ENCODE data around the gene BMP2. TPM values are rescaled to one million over a fixed set of nuclear protein-coding genes. Genes with fewer than 3 reads are reported as not detected.
A peak's percentile ranks its signal among the peaks of the same experiment; 100 is the strongest.

BMP2 gene
- total RNA-seq, 4 donors from 2014 or later, result 16.5 to 29.8 (median 28.4) TPM

DNA sequence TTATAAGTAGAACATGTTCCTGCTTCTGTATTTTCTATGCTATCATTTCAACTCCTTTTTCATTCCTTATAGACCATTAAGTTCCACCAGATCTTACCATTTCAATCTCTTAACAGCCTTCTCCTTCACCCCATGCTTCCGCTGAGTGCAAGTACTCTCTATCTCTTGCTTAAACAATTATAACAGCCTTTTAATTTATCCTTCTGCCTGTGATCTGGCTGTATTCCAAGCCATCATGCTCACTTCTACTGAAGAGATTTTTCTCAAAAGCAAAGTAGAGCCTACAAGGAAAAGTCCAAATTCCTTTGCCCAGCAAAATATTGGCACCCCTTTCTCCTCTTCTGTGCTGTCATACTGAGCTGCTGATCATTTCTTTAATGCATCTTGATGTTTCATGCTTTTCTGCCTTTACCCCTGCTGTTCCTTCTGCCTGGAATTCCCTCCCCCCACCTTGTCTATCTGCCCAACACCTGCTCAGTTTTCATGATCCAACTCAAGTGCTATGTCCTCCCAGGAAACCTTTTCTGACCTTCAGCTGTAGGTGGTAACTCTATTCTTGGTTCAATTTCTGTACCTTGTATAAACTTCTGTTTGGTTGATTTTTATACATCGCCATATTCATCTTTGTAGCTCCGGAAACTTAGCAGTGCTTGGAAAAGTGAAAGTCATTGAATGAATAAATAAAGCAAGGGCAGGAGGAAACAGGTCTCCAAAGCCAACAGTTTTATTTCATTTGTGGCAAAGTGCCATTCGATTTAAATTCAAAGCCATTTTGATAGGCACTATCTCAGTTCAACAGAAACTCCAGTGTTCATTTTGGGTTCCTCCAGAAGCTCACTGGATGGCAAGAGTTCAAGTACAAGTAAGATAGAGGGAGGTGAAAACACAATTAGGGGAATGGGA lies 10.5 kb upstream of the BMP2 start:
- no peaks in the 10 kb centered on the region for H3K4me1 ChIP-seq
- DNase-seq, result no peak
- TF ChIP-seq, protein P1, sequence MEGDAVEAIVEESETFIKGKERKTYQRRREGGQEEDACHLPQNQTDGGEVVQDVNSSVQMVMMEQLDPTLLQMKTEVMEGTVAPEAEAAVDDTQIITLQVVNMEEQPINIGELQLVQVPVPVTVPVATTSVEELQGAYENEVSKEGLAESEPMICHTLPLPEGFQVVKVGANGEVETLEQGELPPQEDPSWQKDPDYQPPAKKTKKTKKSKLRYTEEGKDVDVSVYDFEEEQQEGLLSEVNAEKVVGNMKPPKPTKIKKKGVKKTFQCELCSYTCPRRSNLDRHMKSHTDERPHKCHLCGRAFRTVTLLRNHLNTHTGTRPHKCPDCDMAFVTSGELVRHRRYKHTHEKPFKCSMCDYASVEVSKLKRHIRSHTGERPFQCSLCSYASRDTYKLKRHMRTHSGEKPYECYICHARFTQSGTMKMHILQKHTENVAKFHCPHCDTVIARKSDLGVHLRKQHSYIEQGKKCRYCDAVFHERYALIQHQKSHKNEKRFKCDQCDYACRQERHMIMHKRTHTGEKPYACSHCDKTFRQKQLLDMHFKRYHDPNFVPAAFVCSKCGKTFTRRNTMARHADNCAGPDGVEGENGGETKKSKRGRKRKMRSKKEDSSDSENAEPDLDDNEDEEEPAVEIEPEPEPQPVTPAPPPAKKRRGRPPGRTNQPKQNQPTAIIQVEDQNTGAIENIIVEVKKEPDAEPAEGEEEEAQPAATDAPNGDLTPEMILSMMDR (IDR thresholded peaks at IDR 0.05), result no peak
- no peak for TF ChIP-seq POLR2A (IDR thresholded peaks at IDR 0.05)
- no peak overlapping the region for H3K4me3 ChIP-seq
- no peaks in the 10 kb centered on the region for H3K27me3 ChIP-seq
- no peaks in the 10 kb centered on the region for H3K9me3 ChIP-seq
- H3K36me3 ChIP-seq, result no peaks in the 10 kb centered on the region
- no peak overlapping the region for H3K27ac ChIP-seq

DNA sequence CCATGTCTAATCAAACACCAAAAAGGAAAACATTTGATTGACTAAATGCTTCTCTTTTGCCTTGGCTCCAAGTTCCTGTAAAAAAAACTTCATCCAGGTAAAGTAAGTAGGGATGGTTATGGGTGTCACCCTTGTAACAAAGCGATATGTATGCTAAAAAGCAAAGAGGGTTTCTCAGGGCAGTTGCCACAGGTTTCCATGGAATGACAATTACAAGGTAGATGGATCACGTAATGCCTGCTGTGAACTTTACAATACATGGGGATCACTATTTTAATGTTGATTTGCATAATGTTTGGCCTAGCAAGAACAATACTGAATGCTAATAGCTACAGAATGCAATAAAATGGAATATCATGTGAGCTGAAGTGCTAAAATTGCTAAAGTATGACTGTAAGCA lies 2.9 kb upstream of the BMP2 start:
- Histone ChIP-seq H3K36me3 (no peaks in the 10 kb centered on the region), H3K27me3 (no peaks in the 10 kb centered on the region), H3K27ac (no peak overlapping the region), H3K4me1 (peaks cover 0 to 18% (median 0%) of the 10 kb centered on the region in 4 donors), H3K9me3 (no peaks in the 10 kb centered on the region), H3K4me3 (no peak overlapping the region)
- TF ChIP-seq, protein P1 (IDR thresholded peaks at IDR 0.05), result no peak
- no peak for TF ChIP-seq POLR2A (IDR thresholded peaks at IDR 0.05)
- DNase-seq, result no peak

DNA sequence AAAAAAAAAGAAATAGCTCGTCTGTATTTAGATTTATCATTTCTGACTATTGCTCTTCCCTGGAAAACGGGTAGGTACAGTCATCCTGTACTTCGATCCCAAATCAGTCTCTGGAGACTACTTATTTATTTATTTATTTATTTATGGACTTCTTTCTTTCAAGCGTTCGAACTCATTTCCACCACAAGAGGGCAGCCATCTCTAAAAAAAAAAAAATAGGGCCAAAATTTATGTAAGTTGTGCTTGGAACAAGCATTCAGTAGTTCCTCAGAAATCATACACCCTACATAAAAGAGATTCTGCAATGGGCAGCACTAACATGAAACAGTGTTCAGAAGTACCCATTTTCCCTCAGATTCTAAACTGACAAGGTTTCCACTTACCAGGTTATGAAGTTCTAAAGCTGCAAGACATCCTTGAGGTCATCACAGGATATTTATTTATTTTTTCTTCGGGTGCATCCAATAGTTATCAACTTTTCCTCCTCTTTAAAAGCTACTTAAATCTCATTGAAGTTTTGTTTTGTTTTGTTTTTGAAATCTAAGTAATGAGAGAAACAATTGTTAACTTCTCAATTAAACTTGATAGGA lies 1.9 kb upstream of the BMP2 start:
- peaks cover 0 to 27% (median 0%) of the 10 kb centered on the region in 4 donors for H3K4me1 ChIP-seq
- DNase-seq, result no peak

DNA sequence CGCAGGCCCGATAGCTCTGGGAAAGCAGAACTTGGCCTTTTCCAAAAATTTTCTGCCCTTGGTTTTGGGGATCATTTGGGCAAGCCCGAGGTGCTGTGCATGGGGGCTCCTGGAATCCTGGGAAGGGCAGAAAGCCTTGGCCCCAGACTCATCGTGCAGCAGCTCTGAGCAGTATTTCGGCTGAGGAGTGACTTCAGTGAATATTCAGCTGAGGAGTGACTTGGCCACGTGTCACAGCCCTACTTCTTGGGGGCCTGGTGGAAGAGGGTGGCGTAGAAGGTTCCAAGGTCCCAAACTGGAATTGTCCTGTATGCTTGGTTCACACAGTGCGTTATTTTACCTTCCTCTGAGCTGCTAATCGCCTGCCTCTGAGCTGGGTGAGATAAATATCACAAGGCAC lies 1.1 kb upstream of the BMP2 start:
- H3K9me3 ChIP-seq, result no peaks in the 10 kb centered on the region
- TF ChIP-seq, protein P1 (IDR thresholded peaks at IDR 0.05), result no peak
- peaks cover 0 to 32% (median 0%) of the 10 kb centered on the region in 4 donors for H3K4me1 ChIP-seq
- H3K36me3 ChIP-seq, result no peaks in the 10 kb centered on the region
- H3K27me3 ChIP-seq, result no peaks in the 10 kb centered on the region
- peak overlapping the region in 3 of 4 donors; percentile 5 to 70 (median 64) for H3K27ac ChIP-seq
- H3K4me3 ChIP-seq, result no peak overlapping the region
- peak in 1 of 3 donors; percentile 54 for DNase-seq

More for the DNA sequence above, 1.9 kb upstream of the BMP2 start:
- Histone ChIP-seq H3K9me3 (no peaks in the 10 kb centered on the region), H3K4me3 (no peak overlapping the region), H3K27me3 (no peaks in the 10 kb centered on the region), H3K36me3 (no peaks in the 10 kb centered on the region), H3K27ac (no peak overlapping the region)
- no peak for TF ChIP-seq POLR2A (IDR thresholded peaks at IDR 0.05)
- TF ChIP-seq, protein P1 (IDR thresholded peaks at IDR 0.05), result peak in 5 of 6 experiments; percentile 19 to 59 (median 55)

DNA sequence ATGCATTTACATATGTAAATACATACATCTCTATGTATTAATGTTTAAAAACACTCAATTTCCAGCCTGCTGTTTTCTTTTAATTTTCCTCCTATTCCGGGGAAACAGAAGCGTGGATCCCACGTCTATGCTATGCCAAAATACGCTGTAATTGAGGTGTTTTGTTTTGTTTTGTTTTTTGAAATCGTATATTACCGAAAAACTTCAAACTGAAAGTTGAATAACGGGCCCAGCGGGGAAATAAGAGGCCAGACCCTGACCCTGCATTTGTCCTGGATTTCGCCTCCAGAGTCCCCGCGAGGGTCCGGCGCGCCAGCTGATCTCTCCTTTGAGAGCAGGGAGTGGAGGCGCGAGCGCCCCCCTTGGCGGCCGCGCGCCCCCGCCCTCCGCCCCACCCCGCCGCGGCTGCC lies 355 bp upstream of the BMP2 start:
- Histone ChIP-seq H3K4me3 (peak overlapping the region; percentile 18 to 94 (median 65)), H3K9me3 (no peaks in the 10 kb centered on the region), H3K27ac (peak overlapping the region in 3 of 4 donors; percentile 23 to 90 (median 74)), H3K36me3 (no peaks in the 10 kb centered on the region), H3K27me3 (no peaks in the 10 kb centered on the region), H3K4me1 (peaks cover 0 to 32% (median 0%) of the 10 kb centered on the region in 4 donors)
- no peak for DNase-seq
- TF ChIP-seq, protein P1 (IDR thresholded peaks at IDR 0.05), result no peak
- no peak for TF ChIP-seq POLR2A (IDR thresholded peaks at IDR 0.05)
